ENCODE measurements around the gene NRN1L. TPM values are rescaled to one million over a fixed set of nuclear protein-coding genes. Genes with fewer than 3 reads are reported as not detected.

Gene NRN1L
- total RNA-seq, 1 experiment from 2014 or later: 1.4 TPM

GRCh38 chr16:67842509-67843342, 42.0 kb upstream of the NRN1L start:
- Histone ChIP-seq H3K4me3 (replicated peaks in 1 of 2; ENCODE audit: low read depth in 1 of 2, low read length in 2 of 2) (peak overlapping the region; percentile 65 to 69), H3K36me3 (ENCODE audit: control insufficient read depth in 1 of 2, insufficient read depth in 2 of 2, low read length in 2 of 2) (no peaks in the 10 kb centered on the region), H3K4me2 (ENCODE audit: low read length) (peak overlapping the region; percentile 90), H3K9me2 (ENCODE audit: insufficient read depth) (no peaks in the 10 kb centered on the region), H3K9ac (ENCODE audit: low read length) (peak overlapping the region; percentile 69), H2AFZ (ENCODE audit: low read depth, low read length, poor library complexity, severe bottlenecking) (no peak overlapping the region), H3K4me1 (ENCODE audit: control insufficient read depth in 1 of 2, insufficient read depth in 2 of 2, low read length in 2 of 2) (peaks cover 16 to 46% of the 10 kb centered on the region in 2 experiments), H3K9me3 (ENCODE audit: control insufficient read depth in 1 of 2, insufficient read depth in 1 of 2, low read depth in 1 of 2, low read length in 2 of 2) (no peaks in the 10 kb centered on the region), H4K20me1 (ENCODE audit: insufficient read depth) (no peaks in the 10 kb centered on the region), H3K27me3 (ENCODE audit: insufficient read depth, low read length) (no peaks in the 10 kb centered on the region), H3K79me2 (ENCODE audit: insufficient read depth, low read length) (peaks cover 27% of the 10 kb centered on the region), H3K27ac (ENCODE audit: low read depth, low read length) (peak overlapping the region; percentile 96)
- ATAC-seq: peak; percentile 15; the same call in 1 of the 2 replicates
- CTCF ChIA-PET: no interaction called here
- DNase-seq (ENCODE audit: low read depth, low spot score): no peak
- BruUV-seq (replicated peaks): no TSS peak
- POLR2A ChIA-PET: interaction anchor here (0.9 kb wide), 1 partner anchor 36 kb away, joined by 3 read pairs; the partner anchor contains the start of genes RANBP10 and TSNAXIP1
- peak; percentile 53 for TF ChIP-seq ZFX (IDR thresholded peaks at IDR 0.05)
- no peak for TF ChIP-seq FOSL1 (IDR thresholded peaks at IDR 0.05; ENCODE audit: low read depth)
- TF ChIP-seq EGR1 (IDR thresholded peaks at IDR 0.05; ENCODE audit: low read depth): no peak
- TF ChIP-seq MAX (IDR thresholded peaks at IDR 0.05): 0 out of 2 replicates have a peak, but pooled peaks have one; percentile 29
- no peak for TF ChIP-seq EZH2phosphoT487 (IDR thresholded peaks at IDR 0.05; ENCODE audit: borderline replicate concordance)
- RAD21 ChIA-PET (ENCODE audit: low non-redundant PET in 1 of 2, low total read pairs in 2 of 2, uncharacterized antibody in 2 of 2, unreplicated experiment in 2 of 2): no interaction called here
- intact Hi-C loops (cut with micrococcal nuclease): no loop called here

DNA sequence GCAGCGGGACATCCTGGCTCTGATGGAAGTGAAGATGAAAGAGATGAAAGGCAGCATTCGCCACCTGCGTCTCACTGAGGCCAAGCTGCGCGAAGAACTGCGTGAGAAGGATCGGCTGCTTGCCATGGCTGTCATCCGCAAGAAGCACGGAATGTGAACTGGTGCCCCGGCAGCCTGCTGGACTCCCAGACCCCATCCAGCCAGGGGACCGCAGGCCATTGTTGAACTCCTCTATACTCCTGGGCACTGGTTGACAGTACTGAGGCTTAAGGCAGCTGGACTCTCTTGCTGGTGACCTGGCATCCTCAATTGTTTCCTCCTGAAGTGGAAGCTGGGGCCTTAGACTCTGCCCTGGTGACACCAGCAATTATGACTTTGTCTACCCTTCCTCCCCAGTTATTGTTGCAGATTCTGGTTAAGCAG, 41.3 kb upstream of the NRN1L start:
- ChIA-PET POLR2A (interaction anchor here (0.9 kb wide), 1 partner anchor 37 kb away, joined by 3 read pairs; the partner anchor contains the start of genes RANBP10 and TSNAXIP1), RAD21 (ENCODE audit: low non-redundant PET in 1 of 2, low total read pairs in 2 of 2, uncharacterized antibody in 2 of 2, unreplicated experiment in 2 of 2) (no interaction called here), CTCF (no interaction called here)
- Histone ChIP-seq H2AFZ (ENCODE audit: low read depth, low read length, poor library complexity, severe bottlenecking) (no peak overlapping the region), H3K4me2 (ENCODE audit: low read length) (peak overlapping the region; percentile 90; the same call in 1 of the 2 replicates), H3K4me1 (ENCODE audit: control insufficient read depth in 1 of 2, insufficient read depth in 2 of 2, low read length in 2 of 2) (peaks cover 20 to 52% of the 10 kb centered on the region in 2 experiments), H3K79me2 (ENCODE audit: insufficient read depth, low read length) (peaks cover 33% of the 10 kb centered on the region), H3K36me3 (ENCODE audit: control insufficient read depth in 1 of 2, insufficient read depth in 2 of 2, low read length in 2 of 2) (no peaks in the 10 kb centered on the region), H3K9me3 (ENCODE audit: control insufficient read depth in 1 of 2, insufficient read depth in 1 of 2, low read depth in 1 of 2, low read length in 2 of 2) (no peaks in the 10 kb centered on the region), H3K9ac (ENCODE audit: low read length) (no peak overlapping the region), H3K9me2 (ENCODE audit: insufficient read depth) (no peaks in the 10 kb centered on the region), H4K20me1 (ENCODE audit: insufficient read depth) (no peaks in the 10 kb centered on the region), H3K27ac (ENCODE audit: low read depth, low read length) (no peak overlapping the region; the same call in 1 of the 2 replicates), H3K27me3 (ENCODE audit: insufficient read depth, low read length) (no peaks in the 10 kb centered on the region), H3K4me3 (replicated peaks in 1 of 2; ENCODE audit: low read depth in 1 of 2, low read length in 2 of 2) (no peak overlapping the region)
- ATAC-seq (no peak), DNase-seq (ENCODE audit: low read depth, low spot score) (no peak)
- TF ChIP-seq ZBTB33 (IDR thresholded peaks at IDR 0.05; ENCODE audit: extremely low read depth, insufficient replicate concordance, low read length) (no peak), CBX3 (IDR thresholded peaks at IDR 0.05; ENCODE audit: low read depth) (no peak), SRF (IDR thresholded peaks at IDR 0.05; ENCODE audit: low read depth) (no peak), EZH2 (IDR thresholded peaks at IDR 0.05) (no peak), FOSL1 (IDR thresholded peaks at IDR 0.05; ENCODE audit: low read depth) (no peak), EGR1 (IDR thresholded peaks at IDR 0.05; ENCODE audit: low read depth) (no peak), YY1 (IDR thresholded peaks at IDR 0.05; ENCODE audit: extremely low read depth, insufficient replicate concordance, low read depth, low read length) (no peak), ZNF274 (IDR thresholded peaks at IDR 0.05; ENCODE audit: low read depth, low read length) (no peak), SIN3A (IDR thresholded peaks at IDR 0.05; ENCODE audit: low read depth) (no peak), MAX (IDR thresholded peaks at IDR 0.05) (no peak), TCF7L2 (IDR thresholded peaks at IDR 0.05; ENCODE audit: borderline replicate concordance, extremely low read depth, insufficient read depth, insufficient read length) (no peak), POLR2AphosphoS5 (IDR thresholded peaks at IDR 0.05; ENCODE audit: low read depth, low read length) (no peak), CEBPB (IDR thresholded peaks at IDR 0.05; ENCODE audit: low read depth) (no peak), POLR2A (IDR thresholded peaks at IDR 0.05; ENCODE audit: borderline replicate concordance, extremely low read depth, insufficient read depth, insufficient read length) (no peak), SP1 (IDR thresholded peaks at IDR 0.05; ENCODE audit: low read depth) (no peak), JUND (IDR thresholded peaks at IDR 0.05) (no peak)
- intact Hi-C loops (cut with micrococcal nuclease): no loop called here
- BruUV-seq (replicated peaks): TSS peak; percentile 21

Data from HCT116 (cell line).